Stomach smooth muscle (tissue), 2 donors: ENCODE measurements around the gene KCNJ12.

Source experiments
- H3K27ac ChIP-seq: one replicate; pipeline ENCODE4 v1.7.0; 2013; ENCODE audit warnings: mild to moderate bottlenecking, low read length, inconsistent platforms
- H3K27me3 ChIP-seq, 2 donors: one replicate each; pipeline ENCODE4 v1.7.0; 2013; ENCODE audit warnings: low read length in 2 of 2; ENCODE audit not compliant: insufficient read depth in 2 of 2, control insufficient read depth in 1 of 2
- H3K36me3 ChIP-seq, 2 donors: one replicate each; pipeline ENCODE4 v1.7.0; 2013; ENCODE audit warnings: low read length in 2 of 2; ENCODE audit not compliant: control insufficient read depth in 2 of 2, insufficient read depth in 2 of 2
- H3K4me1 ChIP-seq: one replicate; pipeline ENCODE4 v1.7.0; 2013; ENCODE audit warnings: low read length; ENCODE audit not compliant: control insufficient read depth, insufficient read depth
- H3K4me3 ChIP-seq, 2 donors: one replicate each; pipeline ENCODE4 v1.7.0; 2013; ENCODE audit warnings: low read length in 2 of 2
- H3K9ac ChIP-seq, 2 donors: one replicate each; pipeline ENCODE4 v1.7.0; 2013; ENCODE audit warnings: low read length in 2 of 2, mild to moderate bottlenecking in 1 of 2
- H3K9me3 ChIP-seq, 2 donors: one replicate each; pipeline ENCODE4 v1.7.0; 2013; ENCODE audit warnings: low read length in 2 of 2; ENCODE audit not compliant: control insufficient read depth in 2 of 2
- donor health status: healthy.
- donor health status: Pancreatic carcinoma.

Gene KCNJ12

GRCh38 chr17:21378553-21378952, 2.4 kb downstream of the KCNJ12 start:
- H3K27me3 ChIP-seq: peaks cover 0 to 13% of the 10 kb centered on the region in 2 donors
- peaks cover 28% of the 10 kb centered on the region for H3K4me1 ChIP-seq
- H3K36me3 ChIP-seq: no peaks in the 10 kb centered on the region
- no peak overlapping the region for H3K27ac ChIP-seq
- no peak overlapping the region for H3K4me3 ChIP-seq
- no peak overlapping the region for H3K9ac ChIP-seq
- no peaks in the 10 kb centered on the region for H3K9me3 ChIP-seq

- peaks cover 0 to 13% of the 10 kb centered on the region in 2 donors for H3K27me3 ChIP-seq
- H3K9me3 ChIP-seq: no peaks in the 10 kb centered on the region
- no peaks in the 10 kb centered on the region for H3K36me3 ChIP-seq
- no peak overlapping the region for H3K27ac ChIP-seq
- H3K4me3 ChIP-seq: no peak overlapping the region
- H3K4me1 ChIP-seq: peaks cover 28% of the 10 kb centered on the region
- no peak overlapping the region for H3K9ac ChIP-seq
These were observed 3.0 kb downstream of the KCNJ12 start for GRCh38 chr17:21379080-21379711.

- Histone ChIP-seq H3K27me3 (peaks cover 0 to 13% of the 10 kb centered on the region in 2 donors), H3K4me1 (peaks cover 25% of the 10 kb centered on the region), H3K9me3 (no peaks in the 10 kb centered on the region), H3K4me3 (no peak overlapping the region), H3K36me3 (no peaks in the 10 kb centered on the region), H3K27ac (no peak overlapping the region), H3K9ac (no peak overlapping the region)
These were observed 4.5 kb downstream of the KCNJ12 start for GRCh38 chr17:21380659-21381058.

GRCh38 chr17:21381076-21381706, 5.0 kb downstream of the KCNJ12 start:
- H3K4me1 ChIP-seq: peaks cover 21% of the 10 kb centered on the region
- H3K36me3 ChIP-seq: no peaks in the 10 kb centered on the region
- no peak overlapping the region for H3K4me3 ChIP-seq
- H3K9me3 ChIP-seq: no peaks in the 10 kb centered on the region
- H3K27ac ChIP-seq: no peak overlapping the region
- H3K27me3 ChIP-seq: peaks cover 0 to 13% of the 10 kb centered on the region in 2 donors
- no peak overlapping the region for H3K9ac ChIP-seq

- Histone ChIP-seq H3K4me1 (peaks cover 13% of the 10 kb centered on the region), H3K4me3 (no peak overlapping the region), H3K27me3 (peaks cover 0 to 7% of the 10 kb centered on the region in 2 donors), H3K9ac (no peak overlapping the region), H3K9me3 (no peaks in the 10 kb centered on the region), H3K36me3 (no peaks in the 10 kb centered on the region), H3K27ac (no peak overlapping the region)
These were observed 6.7 kb downstream of the KCNJ12 start for GRCh38 chr17:21382560-21383495.

- Histone ChIP-seq H3K9ac (no peak overlapping the region), H3K4me3 (no peak overlapping the region), H3K36me3 (no peaks in the 10 kb centered on the region), H3K27me3 (no peaks in the 10 kb centered on the region), H3K9me3 (no peaks in the 10 kb centered on the region), H3K4me1 (peaks cover 2% of the 10 kb centered on the region), H3K27ac (no peak overlapping the region)
These were observed 9.2 kb downstream of the KCNJ12 start for GRCh38 chr17:21385281-21385845.

- H3K36me3 ChIP-seq: no peaks in the 10 kb centered on the region
- H3K4me1 ChIP-seq: peaks cover 2% of the 10 kb centered on the region
- no peak overlapping the region for H3K27ac ChIP-seq
- no peak overlapping the region for H3K9ac ChIP-seq
- H3K27me3 ChIP-seq: no peaks in the 10 kb centered on the region
- H3K9me3 ChIP-seq: no peaks in the 10 kb centered on the region
- no peak overlapping the region for H3K4me3 ChIP-seq
These were observed 11.5 kb downstream of the KCNJ12 start for GRCh38 chr17:21387616-21388015.

GRCh38 chr17:21388066-21388465, 11.9 kb downstream of the KCNJ12 start:
- Histone ChIP-seq H3K27ac (no peak overlapping the region), H3K36me3 (no peaks in the 10 kb centered on the region), H3K9ac (no peak overlapping the region), H3K4me3 (no peak overlapping the region), H3K9me3 (no peaks in the 10 kb centered on the region), H3K4me1 (no peaks in the 10 kb centered on the region), H3K27me3 (no peaks in the 10 kb centered on the region)

- H3K9ac ChIP-seq: no peak overlapping the region
These were observed 12.8 kb downstream of the KCNJ12 start for GRCh38 chr17:21388944-21389343.

GRCh38 chr17:21389394-21389793, 13.2 kb downstream of the KCNJ12 start:
- Histone ChIP-seq H3K9ac (no peak overlapping the region), H3K27me3 (no peaks in the 10 kb centered on the region)

More at GRCh38 chr17:21388944-21389343, 12.8 kb downstream of the KCNJ12 start:
- Histone ChIP-seq H3K27me3 (no peaks in the 10 kb centered on the region), H3K4me1 (no peaks in the 10 kb centered on the region), H3K9me3 (no peaks in the 10 kb centered on the region), H3K36me3 (no peaks in the 10 kb centered on the region), H3K4me3 (no peak overlapping the region), H3K27ac (no peak overlapping the region)

More at GRCh38 chr17:21389394-21389793, 13.2 kb downstream of the KCNJ12 start:
- Histone ChIP-seq H3K4me3 (no peak overlapping the region), H3K27ac (no peak overlapping the region), H3K36me3 (no peaks in the 10 kb centered on the region), H3K4me1 (no peaks in the 10 kb centered on the region), H3K9me3 (no peaks in the 10 kb centered on the region)
